NT2/D1 (cell line): ENCODE measurements around the gene PML.

Experiments
- SUZ12 ChIP-seq: IDR thresholded peaks from 2 replicates; pipeline ENCODE4 v1.6.1; 2011; ENCODE audit not compliant: insufficient read length, insufficient read depth; ENCODE audit errors: extremely low read depth
- YY1 ChIP-seq: IDR thresholded peaks from 2 replicates; pipeline ENCODE4 v1.6.1; 2011; ENCODE audit not compliant: insufficient read length, insufficient read depth

DNA sequence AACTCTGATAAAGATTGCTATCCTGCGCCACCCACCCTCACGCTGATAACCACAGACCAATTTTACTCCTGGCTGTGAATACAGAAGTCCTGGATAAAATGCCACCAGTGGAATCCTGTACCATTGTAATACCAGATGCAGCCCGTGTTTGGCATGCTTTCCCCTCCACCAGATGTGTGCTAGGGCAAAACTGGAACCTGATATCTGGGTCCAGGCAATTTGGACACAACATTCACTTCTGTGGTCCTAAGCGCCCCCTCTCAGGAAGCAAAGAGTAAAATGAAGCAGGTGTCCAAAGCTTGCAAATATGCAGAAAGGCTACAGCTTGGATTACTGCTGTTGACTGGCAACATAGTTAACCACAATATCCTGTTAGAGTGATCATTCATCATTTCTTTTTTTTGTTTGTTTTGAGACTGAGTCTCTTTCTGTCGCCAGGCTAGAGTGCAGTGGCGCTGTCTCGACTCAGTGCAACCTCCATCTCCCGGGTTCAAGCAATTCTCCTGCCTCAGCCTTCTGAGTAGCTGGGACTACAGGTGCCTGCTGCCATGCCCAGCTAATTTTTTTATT lies 35.4 kb upstream of the PML start:
- TF ChIP-seq YY1 (no peak), SUZ12 (no peak)
